Panc1 (cell line): ENCODE results near the gene CACNA1C. TPM values are rescaled to one million over a fixed set of nuclear protein-coding genes. Genes with fewer than 3 reads are reported as not detected.

ENCODE experiments used
- ATAC-seq: fragments of 200-7000 bp; cut with Tn5 transposase; 2 replicates; pipeline ENCODE4 v1.9.1; 2020; ENCODE audit warnings: mild to moderate bottlenecking, moderate library complexity
- BruUV-seq: library from RNA; stranded (reverse); fragments of 400-500 nt; replicated peaks from 2 replicates; lab custom pipeline; 2021; lab: Mats Ljungman, UMichigan
- CTCF ChIA-PET: fragments of 300-600 bp; sonication (Branson Sonifier 250); formaldehyde crosslinking; loops from one replicate; lab custom pipeline; 2022; ENCODE audit warnings: antibody characterized with exemption; lab: Charles Lee
- POLR2A ChIA-PET: fragments of 300-600 bp; sonication (Branson Sonifier 250); formaldehyde crosslinking; loops from one replicate; lab custom pipeline; 2022; ENCODE audit warnings: antibody characterized with exemption; lab: Charles Lee
- DNase-seq: peaks from one replicate; pipeline ENCODE4 v3.0.0-alpha.2; 2010; ENCODE audit warnings: low read depth, low spot score
- H3K27ac ChIP-seq: 2 replicates; pipeline ENCODE4 v1.5.1; 2011; ENCODE audit warnings: mild to moderate bottlenecking, low read length, inconsistent platforms
- H3K27me3 ChIP-seq: fragments of 200-500 bp; sonication (Bioruptor generic); 2 replicates; pipeline ENCODE4 v1.6.0; 2014; ENCODE audit warnings: low read length, inconsistent platforms; ENCODE audit not compliant: control insufficient read depth, insufficient read depth
- H3K36me3 ChIP-seq: fragments of 200-500 bp; sonication (Bioruptor generic); 2 replicates; pipeline ENCODE4 v1.5.1; 2014; ENCODE audit warnings: inconsistent platforms, mild to moderate bottlenecking, low read length, moderate library complexity; ENCODE audit not compliant: control insufficient read depth, insufficient read depth
- H3K4me1 ChIP-seq: 2 replicates; pipeline ENCODE4 v1.5.1; 2011; ENCODE audit warnings: inconsistent platforms, mild to moderate bottlenecking, low read length, moderate library complexity; ENCODE audit not compliant: control insufficient read depth, insufficient read depth
- H3K4me3 ChIP-seq, 2 experiments: 2 replicates each; pipeline ENCODE4 v1.5.1; 2011 to 2012; ENCODE audit warnings: low read depth in 2 of 2, low read length in 2 of 2, mild to moderate bottlenecking in 2 of 2, inconsistent platforms in 1 of 2, moderate library complexity in 1 of 2
- H3K9me3 ChIP-seq: fragments of 200-500 bp; sonication (Bioruptor generic); 2 replicates; pipeline ENCODE4 v1.5.1; 2014; ENCODE audit warnings: low read depth, mild to moderate bottlenecking, inconsistent platforms, low read length, moderate library complexity; ENCODE audit not compliant: control insufficient read depth, insufficient read depth
- POLR2AphosphoS5 ChIP-seq: IDR thresholded peaks from 2 replicates; pipeline ENCODE4 v1.6.1; 2012; ENCODE audit warnings: mild to moderate bottlenecking, low read depth, low read length, moderate library complexity
- SIN3A ChIP-seq: IDR thresholded peaks from 2 replicates; pipeline ENCODE4 v1.6.1; 2012; ENCODE audit warnings: low read depth, mild to moderate bottlenecking, low read length, moderate library complexity, borderline replicate concordance; ENCODE audit not compliant: insufficient read depth
- TCF7L2 ChIP-seq: IDR thresholded peaks from 2 replicates; pipeline ENCODE4 v1.6.1; 2011; ENCODE audit warnings: mild to moderate bottlenecking, low read depth, low read length, inconsistent platforms
- in situ Hi-C: cut with HindIII; loops from 2 replicates; pipeline ENCODE4 v1.10.0; 2016; ENCODE audit warnings: low sequenced_read_pairs, low pct_unique_long_range_greater_than_20kb
- intact Hi-C: fragments of 100-400 bp; cut with micrococcal nuclease; formaldehyde crosslinking; loops from one replicate; pipeline ENCODE4 v1.10.0; 2022; ENCODE audit not compliant: unreplicated experiment
- total RNA-seq: library from RNA; stranded (reverse); gene quantifications from one replicate; pipeline ENCODE4 v1.2.1, GENCODE V29; 2021; ENCODE audit not compliant: unreplicated experiment
- TF ChIP-seq, protein P1 (sequence below), 2 experiments: IDR thresholded peaks; 2 replicates each; pipeline ENCODE4 v1.6.1; 2011 to 2012; ENCODE audit warnings: low read depth in 2 of 2, control low read depth in 1 of 2, low read length in 1 of 2, mild to moderate bottlenecking in 1 of 2, moderate library complexity in 1 of 2; ENCODE audit not compliant: insufficient read depth in 1 of 2
- TF ChIP-seq, protein P2 (sequence below): fragments of 450-650 bp; IDR thresholded peaks from 2 replicates; pipeline ENCODE4 v1.5.1; 2017; ENCODE audit warnings: mild to moderate bottlenecking

CACNA1C gene
- total RNA-seq, 1 experiment from 2014 or later: 0.03 TPM

DNA sequence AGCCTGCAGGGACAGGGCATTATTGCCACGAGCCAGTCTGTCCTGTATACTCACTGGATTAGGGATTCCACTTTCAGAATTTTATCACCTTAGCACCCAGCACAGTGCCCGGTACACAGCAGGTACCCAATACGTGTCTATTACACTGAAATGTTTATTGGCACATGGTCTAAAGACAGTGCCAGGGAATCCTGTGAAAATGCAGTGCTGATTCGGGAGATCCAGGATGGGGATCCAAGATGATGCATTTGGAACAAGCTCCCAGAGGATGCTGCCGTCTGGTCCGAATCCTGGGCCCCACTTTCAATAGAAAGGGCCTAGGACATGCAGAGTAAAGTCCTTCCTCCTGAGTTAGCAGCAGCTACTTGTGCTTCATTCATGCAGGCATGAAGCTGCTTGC lies 230.7 kb downstream of the CACNA1C start:
- Histone ChIP-seq H3K9me3 (no peaks in the 10 kb centered on the region), H3K4me1 (no peaks in the 10 kb centered on the region), H3K27ac (no peak overlapping the region), H3K27me3 (peaks cover 8% of the 10 kb centered on the region; the same call in 1 of the 2 replicates), H3K4me3 (no peak overlapping the region), H3K36me3 (no peaks in the 10 kb centered on the region)
- TF ChIP-seq POLR2AphosphoS5: no peak
- TF ChIP-seq TCF7L2: no peak
- TF ChIP-seq SIN3A: no peak
- TF ChIP-seq, protein P1, sequence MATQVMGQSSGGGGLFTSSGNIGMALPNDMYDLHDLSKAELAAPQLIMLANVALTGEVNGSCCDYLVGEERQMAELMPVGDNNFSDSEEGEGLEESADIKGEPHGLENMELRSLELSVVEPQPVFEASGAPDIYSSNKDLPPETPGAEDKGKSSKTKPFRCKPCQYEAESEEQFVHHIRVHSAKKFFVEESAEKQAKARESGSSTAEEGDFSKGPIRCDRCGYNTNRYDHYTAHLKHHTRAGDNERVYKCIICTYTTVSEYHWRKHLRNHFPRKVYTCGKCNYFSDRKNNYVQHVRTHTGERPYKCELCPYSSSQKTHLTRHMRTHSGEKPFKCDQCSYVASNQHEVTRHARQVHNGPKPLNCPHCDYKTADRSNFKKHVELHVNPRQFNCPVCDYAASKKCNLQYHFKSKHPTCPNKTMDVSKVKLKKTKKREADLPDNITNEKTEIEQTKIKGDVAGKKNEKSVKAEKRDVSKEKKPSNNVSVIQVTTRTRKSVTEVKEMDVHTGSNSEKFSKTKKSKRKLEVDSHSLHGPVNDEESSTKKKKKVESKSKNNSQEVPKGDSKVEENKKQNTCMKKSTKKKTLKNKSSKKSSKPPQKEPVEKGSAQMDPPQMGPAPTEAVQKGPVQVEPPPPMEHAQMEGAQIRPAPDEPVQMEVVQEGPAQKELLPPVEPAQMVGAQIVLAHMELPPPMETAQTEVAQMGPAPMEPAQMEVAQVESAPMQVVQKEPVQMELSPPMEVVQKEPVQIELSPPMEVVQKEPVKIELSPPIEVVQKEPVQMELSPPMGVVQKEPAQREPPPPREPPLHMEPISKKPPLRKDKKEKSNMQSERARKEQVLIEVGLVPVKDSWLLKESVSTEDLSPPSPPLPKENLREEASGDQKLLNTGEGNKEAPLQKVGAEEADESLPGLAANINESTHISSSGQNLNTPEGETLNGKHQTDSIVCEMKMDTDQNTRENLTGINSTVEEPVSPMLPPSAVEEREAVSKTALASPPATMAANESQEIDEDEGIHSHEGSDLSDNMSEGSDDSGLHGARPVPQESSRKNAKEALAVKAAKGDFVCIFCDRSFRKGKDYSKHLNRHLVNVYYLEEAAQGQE (IDR thresholded peaks at IDR 0.05; ENCODE audit: insufficient read depth in 1 of 2, low read depth in 2 of 2, low read length in 1 of 2): no peak
- TF ChIP-seq, protein P2, sequence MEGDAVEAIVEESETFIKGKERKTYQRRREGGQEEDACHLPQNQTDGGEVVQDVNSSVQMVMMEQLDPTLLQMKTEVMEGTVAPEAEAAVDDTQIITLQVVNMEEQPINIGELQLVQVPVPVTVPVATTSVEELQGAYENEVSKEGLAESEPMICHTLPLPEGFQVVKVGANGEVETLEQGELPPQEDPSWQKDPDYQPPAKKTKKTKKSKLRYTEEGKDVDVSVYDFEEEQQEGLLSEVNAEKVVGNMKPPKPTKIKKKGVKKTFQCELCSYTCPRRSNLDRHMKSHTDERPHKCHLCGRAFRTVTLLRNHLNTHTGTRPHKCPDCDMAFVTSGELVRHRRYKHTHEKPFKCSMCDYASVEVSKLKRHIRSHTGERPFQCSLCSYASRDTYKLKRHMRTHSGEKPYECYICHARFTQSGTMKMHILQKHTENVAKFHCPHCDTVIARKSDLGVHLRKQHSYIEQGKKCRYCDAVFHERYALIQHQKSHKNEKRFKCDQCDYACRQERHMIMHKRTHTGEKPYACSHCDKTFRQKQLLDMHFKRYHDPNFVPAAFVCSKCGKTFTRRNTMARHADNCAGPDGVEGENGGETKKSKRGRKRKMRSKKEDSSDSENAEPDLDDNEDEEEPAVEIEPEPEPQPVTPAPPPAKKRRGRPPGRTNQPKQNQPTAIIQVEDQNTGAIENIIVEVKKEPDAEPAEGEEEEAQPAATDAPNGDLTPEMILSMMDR: no peak
- ATAC-seq (no peak), DNase-seq (no peak)
- in situ Hi-C loops (no loop called here), intact Hi-C loops (no loop called here)
- POLR2A ChIA-PET: no interaction called here
- CTCF ChIA-PET: no interaction called here
- no TSS peak for BruUV-seq

DNA sequence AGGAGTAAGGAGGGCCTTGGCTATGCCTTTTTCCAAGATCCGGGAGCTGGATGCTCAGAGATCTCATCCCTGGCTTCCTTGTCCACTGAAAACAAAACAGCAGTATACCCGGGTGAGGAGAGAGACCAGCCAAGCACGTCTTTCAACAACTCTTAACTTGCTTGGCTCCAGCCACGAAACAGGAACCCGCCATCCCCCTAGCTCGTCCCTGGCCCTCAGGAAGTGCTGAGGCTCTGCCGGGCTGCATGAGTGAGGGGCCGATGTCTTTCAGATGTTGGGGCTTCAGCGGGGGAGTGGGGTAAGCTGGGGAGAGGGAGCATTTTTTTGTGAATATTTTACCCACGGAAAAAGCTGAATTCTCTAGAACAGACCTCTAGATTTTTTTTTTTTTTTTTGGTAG lies 231.1 kb downstream of the CACNA1C start:
- CTCF ChIA-PET: no interaction called here
- no peak overlapping the region for H3K4me3 ChIP-seq
- intact Hi-C loops (no loop called here), in situ Hi-C loops (no loop called here)
- TF ChIP-seq SIN3A (no peak), POLR2AphosphoS5 (no peak), TCF7L2 (no peak)
- TF ChIP-seq, protein P1 (IDR thresholded peaks at IDR 0.05; ENCODE audit: insufficient read depth in 1 of 2, low read depth in 2 of 2, low read length in 1 of 2): no peak
- TF ChIP-seq, protein P2: no peak
- POLR2A ChIA-PET: no interaction called here
- H3K9me3 ChIP-seq: no peaks in the 10 kb centered on the region
- no peaks in the 10 kb centered on the region for H3K36me3 ChIP-seq
- BruUV-seq: no TSS peak
- no peaks in the 10 kb centered on the region for H3K4me1 ChIP-seq
- H3K27ac ChIP-seq: no peak overlapping the region
- DNase-seq: no peak
- ATAC-seq: no peak
- H3K27me3 ChIP-seq: peaks cover 8% of the 10 kb centered on the region; the same call in 1 of the 2 replicates
